Skeletal muscle satellite cell (primary cell): ENCODE measurements around the gene ZFC3H1.
"Not testable (repeated sequence)": the region's sequence is repeated elsewhere in the genome, so short reads cannot be mapped to it uniquely, and the experiment has no call there.

ENCODE experiments used
- H3K27me3 ChIP-seq: 2 replicates; pipeline ENCODE4 v1.7.0; 2013; ENCODE audit warnings: low read length; ENCODE audit not compliant: control insufficient read depth, insufficient read depth
- H3K36me3 ChIP-seq: 2 replicates; pipeline ENCODE4 v1.7.0; 2013; ENCODE audit warnings: mild to moderate bottlenecking, control low read depth, low read length; ENCODE audit not compliant: insufficient read depth
- H3K4me1 ChIP-seq: 2 replicates; pipeline ENCODE4 v1.7.0; 2013; ENCODE audit warnings: low read length; ENCODE audit not compliant: control insufficient read depth, insufficient read depth
- H3K4me2 ChIP-seq: 2 replicates; pipeline ENCODE4 v1.7.0; 2013; ENCODE audit warnings: mild to moderate bottlenecking, low read length
- H3K4me3 ChIP-seq: 2 replicates; pipeline ENCODE4 v1.7.0; 2013; ENCODE audit warnings: low read length
- H3K9ac ChIP-seq: 2 replicates; pipeline ENCODE4 v1.7.0; 2013; ENCODE audit warnings: mild to moderate bottlenecking, low read depth, low read length, moderate library complexity
- H3K9me3 ChIP-seq: replicated peaks from 2 replicates; pipeline ENCODE4 v1.7.0; 2013; ENCODE audit warnings: mild to moderate bottlenecking, control low read depth, low read length

The ZFC3H1 gene

GRCh38 chr12:71693651-71694050 lies 30.0 kb upstream of the ZFC3H1 start:
- H3K4me3 ChIP-seq, H3K9ac ChIP-seq, H3K4me1 ChIP-seq, H3K9me3 ChIP-seq, H3K27me3 ChIP-seq, H3K4me2 ChIP-seq: not testable (repeated sequence)
- peaks cover 12% of the 10 kb centered on the region for H3K36me3 ChIP-seq

- Histone ChIP-seq H3K9ac (no peak overlapping the region), H3K9me3 (no peaks in the 10 kb centered on the region), H3K27me3 (no peaks in the 10 kb centered on the region), H3K36me3 (peaks cover 12% of the 10 kb centered on the region), H3K4me3 (no peak overlapping the region), H3K4me2 (no peak overlapping the region), H3K4me1 (peaks cover 6% of the 10 kb centered on the region)
Observed at GRCh38 chr12:71693126-71693525, 29.5 kb upstream of the ZFC3H1 start.

GRCh38 chr12:71691504-71692129 lies 28.0 kb upstream of the ZFC3H1 start:
- no peak overlapping the region for H3K4me3 ChIP-seq

GRCh38 chr12:71688961-71689570 lies 25.4 kb upstream of the ZFC3H1 start:
- Histone ChIP-seq H3K27me3 (no peaks in the 10 kb centered on the region), H3K4me3 (no peak overlapping the region), H3K9ac (no peak overlapping the region), H3K4me2 (peak overlapping the region; percentile 0), H3K9me3 (no peaks in the 10 kb centered on the region), H3K4me1 (peaks cover 20% of the 10 kb centered on the region), H3K36me3 (no peaks in the 10 kb centered on the region)

More at GRCh38 chr12:71691504-71692129, 28.0 kb upstream of the ZFC3H1 start:
- H3K9ac ChIP-seq = no peak overlapping the region
- H3K27me3 ChIP-seq = no peaks in the 10 kb centered on the region
- peaks cover 2% of the 10 kb centered on the region for H3K36me3 ChIP-seq
- H3K4me1 ChIP-seq = peaks cover 18% of the 10 kb centered on the region
- no peak overlapping the region for H3K4me2 ChIP-seq
- H3K9me3 ChIP-seq = no peaks in the 10 kb centered on the region

- not testable (repeated sequence) for H3K9me3 ChIP-seq, H3K36me3 ChIP-seq, H3K27me3 ChIP-seq
- H3K4me1 ChIP-seq = peaks cover 20% of the 10 kb centered on the region
- H3K4me3 ChIP-seq = peak overlapping the region; percentile 93
- H3K4me2 ChIP-seq = peak overlapping the region; percentile 98
- H3K9ac ChIP-seq = peak overlapping the region; percentile 85
Observed at GRCh38 chr12:71687172-71687571, 23.5 kb upstream of the ZFC3H1 start.

- Histone ChIP-seq H3K9me3 (no peaks in the 10 kb centered on the region), H3K27me3 (no peaks in the 10 kb centered on the region), H3K36me3 (no peaks in the 10 kb centered on the region), H3K4me1 (peaks cover 20% of the 10 kb centered on the region), H3K4me3 (peak overlapping the region; percentile 93), H3K9ac (peak overlapping the region; percentile 85), H3K4me2 (peak overlapping the region; percentile 98)
Observed at GRCh38 chr12:71686658-71687025, 23.0 kb upstream of the ZFC3H1 start.

- Histone ChIP-seq H3K9ac (peak within 1 kb of the TSS; percentile 85), H3K4me3 (peak within 1 kb of the TSS; percentile 93), H3K9me3 (no peaks in the 10 kb centered on the region), H3K36me3 (no peaks in the 10 kb centered on the region), H3K4me2 (peak within 1 kb of the TSS; percentile 98), H3K27me3 (no peaks in the 10 kb centered on the region), H3K4me1 (peaks cover 20% of the 10 kb centered on the region)
Observed at GRCh38 chr12:71685914-71686657, 22.4 kb upstream of the ZFC3H1 start, which contains the start of gene TMEM19. TSS of gene TMEM19 (plus strand) at chr12:71686082. CDS start at chr12:71686681, 599 bp downstream.

GRCh38 chr12:71685312-71685906 lies 21.8 kb upstream of the ZFC3H1 start:
- Histone ChIP-seq H3K27me3 (no peaks in the 10 kb centered on the region), H3K9ac (peak overlapping the region; percentile 85), H3K36me3 (no peaks in the 10 kb centered on the region), H3K4me1 (peaks cover 20% of the 10 kb centered on the region), H3K9me3 (no peaks in the 10 kb centered on the region), H3K4me2 (peak overlapping the region; percentile 98), H3K4me3 (peak overlapping the region; percentile 93)

GRCh38 chr12:71684081-71684480 lies 20.4 kb upstream of the ZFC3H1 start:
- Histone ChIP-seq H3K4me3 (no peak overlapping the region), H3K9ac (no peak overlapping the region), H3K4me2 (no peak overlapping the region), H3K9me3 (no peaks in the 10 kb centered on the region), H3K36me3 (no peaks in the 10 kb centered on the region), H3K4me1 (peaks cover 20% of the 10 kb centered on the region), H3K27me3 (no peaks in the 10 kb centered on the region)

GRCh38 chr12:71683633-71684032 lies 20.0 kb upstream of the ZFC3H1 start:
- peaks cover 18% of the 10 kb centered on the region for H3K4me1 ChIP-seq
- no peak overlapping the region for H3K9ac ChIP-seq
- H3K9me3 ChIP-seq = no peaks in the 10 kb centered on the region
- no peaks in the 10 kb centered on the region for H3K36me3 ChIP-seq
- H3K4me2 ChIP-seq = no peak overlapping the region
- no peak overlapping the region for H3K4me3 ChIP-seq
- no peaks in the 10 kb centered on the region for H3K27me3 ChIP-seq

- H3K4me3 ChIP-seq = no peak overlapping the region
- H3K9ac ChIP-seq = no peak overlapping the region
- H3K27me3 ChIP-seq = no peaks in the 10 kb centered on the region
- H3K4me1 ChIP-seq = peaks cover 9% of the 10 kb centered on the region
- H3K9me3 ChIP-seq = no peaks in the 10 kb centered on the region
- H3K4me2 ChIP-seq = no peak overlapping the region
- no peaks in the 10 kb centered on the region for H3K36me3 ChIP-seq
Observed at GRCh38 chr12:71682466-71682865, 18.8 kb upstream of the ZFC3H1 start.
